ENCODE measurements around the gene ZBTB42. TPM values are rescaled to one million over a fixed set of nuclear protein-coding genes. Genes with fewer than 3 reads are reported as not detected.

The ZBTB42 gene
- total RNA-seq, 3 donors from 2014 or later = 3.5 to 11.4 (median 9.2) TPM

DNA sequence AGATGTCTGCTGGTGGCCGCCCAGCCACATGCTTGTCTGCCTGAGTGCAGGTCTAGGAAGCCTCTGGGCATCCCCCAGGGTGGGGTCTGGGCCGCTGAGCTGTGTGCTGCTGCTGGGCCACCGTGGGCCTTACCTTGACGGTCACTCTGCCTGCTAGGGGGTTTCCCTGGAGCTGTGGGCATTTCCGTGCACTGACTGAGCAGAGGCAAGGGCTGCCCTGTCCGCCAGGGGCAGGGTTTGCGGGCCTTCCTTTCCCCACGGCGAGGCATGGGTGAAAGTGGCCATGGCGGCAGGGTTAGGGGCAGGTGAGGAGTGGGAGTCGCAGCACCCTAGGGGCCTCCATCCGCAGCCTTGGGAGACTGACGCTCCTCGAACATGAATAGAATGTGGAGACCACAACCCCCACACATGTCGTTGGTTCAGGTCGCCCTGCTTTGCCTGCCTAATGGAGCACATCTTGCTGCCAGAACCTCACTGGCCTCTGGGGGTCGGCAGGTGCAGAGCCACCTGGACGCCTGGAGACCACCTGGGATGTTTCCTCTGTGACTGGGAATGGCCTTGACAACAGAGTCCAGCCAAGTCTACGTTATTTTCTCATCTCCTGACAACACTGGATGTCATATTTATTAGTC lies 2.5 kb downstream of the ZBTB42 start:
- no peak overlapping the region for H3K27ac ChIP-seq
- intact Hi-C loops (cut with DNase I; ENCODE audit: low total_unique reads) = no loop called here

DNA sequence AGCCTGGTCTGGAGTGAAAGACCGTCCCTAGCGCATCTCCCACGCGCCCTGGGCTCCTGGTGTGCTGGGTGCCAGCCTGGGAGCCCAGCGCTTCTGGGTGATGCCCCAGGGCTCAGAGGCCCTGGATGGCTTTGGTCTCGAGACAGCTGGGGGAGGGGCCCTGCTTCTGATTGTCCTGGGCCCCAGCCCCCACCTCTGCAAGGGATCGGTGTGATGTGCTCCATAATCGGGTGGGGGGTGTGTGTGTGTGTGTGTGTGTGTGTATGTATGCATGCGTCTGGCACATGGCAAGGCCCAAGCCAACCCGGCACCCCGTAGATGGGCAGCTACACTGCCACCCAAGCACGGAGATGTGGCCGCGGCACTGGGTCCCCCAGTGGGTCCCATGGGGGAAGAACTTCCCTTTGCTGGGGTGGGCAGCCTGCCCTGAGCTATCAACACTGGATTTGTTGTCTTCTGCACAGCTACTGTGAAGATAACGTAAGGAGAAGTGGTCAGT lies 3.1 kb downstream of the ZBTB42 start:
- no peaks in the 10 kb centered on the region for H3K9me3 ChIP-seq
- DNase-seq (ENCODE audit: low spot score in 2 of 2) = no peak
- no peaks in the 10 kb centered on the region for H3K36me3 ChIP-seq
- TF ChIP-seq POLR2A (IDR thresholded peaks at IDR 0.05) (no peak), POLR2AphosphoS5 (IDR thresholded peaks at IDR 0.05) (no peak)
- TF ChIP-seq, protein P1, sequence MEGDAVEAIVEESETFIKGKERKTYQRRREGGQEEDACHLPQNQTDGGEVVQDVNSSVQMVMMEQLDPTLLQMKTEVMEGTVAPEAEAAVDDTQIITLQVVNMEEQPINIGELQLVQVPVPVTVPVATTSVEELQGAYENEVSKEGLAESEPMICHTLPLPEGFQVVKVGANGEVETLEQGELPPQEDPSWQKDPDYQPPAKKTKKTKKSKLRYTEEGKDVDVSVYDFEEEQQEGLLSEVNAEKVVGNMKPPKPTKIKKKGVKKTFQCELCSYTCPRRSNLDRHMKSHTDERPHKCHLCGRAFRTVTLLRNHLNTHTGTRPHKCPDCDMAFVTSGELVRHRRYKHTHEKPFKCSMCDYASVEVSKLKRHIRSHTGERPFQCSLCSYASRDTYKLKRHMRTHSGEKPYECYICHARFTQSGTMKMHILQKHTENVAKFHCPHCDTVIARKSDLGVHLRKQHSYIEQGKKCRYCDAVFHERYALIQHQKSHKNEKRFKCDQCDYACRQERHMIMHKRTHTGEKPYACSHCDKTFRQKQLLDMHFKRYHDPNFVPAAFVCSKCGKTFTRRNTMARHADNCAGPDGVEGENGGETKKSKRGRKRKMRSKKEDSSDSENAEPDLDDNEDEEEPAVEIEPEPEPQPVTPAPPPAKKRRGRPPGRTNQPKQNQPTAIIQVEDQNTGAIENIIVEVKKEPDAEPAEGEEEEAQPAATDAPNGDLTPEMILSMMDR (IDR thresholded peaks at IDR 0.05) = no peak
- H3K27me3 ChIP-seq = no peaks in the 10 kb centered on the region
- peaks cover 6 to 10% of the 10 kb centered on the region in 2 donors for H3K4me1 ChIP-seq
- no peak overlapping the region for H3K4me3 ChIP-seq
- H3K27ac ChIP-seq = no peak overlapping the region
- intact Hi-C loops (cut with DNase I; ENCODE audit: low total_unique reads) = no loop called here

More for the DNA sequence above, 2.5 kb downstream of the ZBTB42 start:
- no peaks in the 10 kb centered on the region for H3K36me3 ChIP-seq
- H3K4me3 ChIP-seq = no peak overlapping the region
- no peak for TF ChIP-seq POLR2AphosphoS5 (IDR thresholded peaks at IDR 0.05)
- no peak for TF ChIP-seq POLR2A (IDR thresholded peaks at IDR 0.05)
- H3K27me3 ChIP-seq = no peaks in the 10 kb centered on the region
- no peaks in the 10 kb centered on the region for H3K9me3 ChIP-seq
- no peak for DNase-seq (ENCODE audit: low spot score in 2 of 2)
- peaks cover 6 to 10% of the 10 kb centered on the region in 2 donors for H3K4me1 ChIP-seq

DNA sequence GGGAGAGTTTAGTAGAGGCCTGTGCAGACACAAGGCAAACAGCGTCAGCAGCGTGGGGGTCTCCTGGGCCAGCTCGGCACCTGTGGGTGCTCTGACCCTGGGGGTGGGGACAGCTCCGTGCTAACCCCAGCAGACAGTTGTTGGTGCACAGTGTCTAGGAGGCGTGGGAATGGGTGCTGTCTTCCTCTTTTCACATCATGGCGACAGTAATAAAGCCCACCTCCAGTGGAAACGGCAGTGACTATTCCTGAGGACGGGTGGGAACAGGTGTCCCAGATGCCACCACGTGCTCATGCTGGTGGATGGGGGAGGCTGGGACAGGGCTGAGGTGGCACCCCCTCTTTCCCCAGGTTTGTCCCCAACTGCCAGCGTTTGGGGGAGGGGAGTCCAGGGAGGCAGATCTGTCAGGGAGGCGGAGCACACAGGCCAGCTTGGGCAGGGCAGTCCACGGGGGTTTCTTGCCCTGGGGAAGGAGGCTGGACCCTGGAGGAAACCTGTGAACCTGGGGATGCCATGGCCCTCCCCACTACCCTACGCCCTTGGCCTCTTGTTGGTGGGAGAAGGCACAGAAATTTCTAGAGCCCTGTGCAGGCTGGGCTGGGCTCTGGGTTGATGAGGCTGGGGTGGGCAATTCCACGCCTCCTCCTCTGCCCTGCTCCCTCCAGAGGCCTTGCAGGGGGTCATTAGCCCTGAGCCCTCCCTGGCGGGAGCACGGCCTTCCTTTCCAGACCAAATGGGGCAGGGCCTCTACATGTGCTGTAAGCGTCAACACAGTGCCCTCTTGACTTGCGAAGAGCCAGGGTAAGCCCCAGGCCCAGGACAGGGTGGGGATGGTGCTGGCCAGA lies 3.8 kb downstream of the ZBTB42 start:
- Histone ChIP-seq H3K27me3 (no peaks in the 10 kb centered on the region), H3K27ac (no peak overlapping the region), H3K36me3 (no peaks in the 10 kb centered on the region), H3K4me1 (peaks cover 6 to 10% of the 10 kb centered on the region in 2 donors), H3K4me3 (no peak overlapping the region), H3K9me3 (no peaks in the 10 kb centered on the region)
- TF ChIP-seq, protein P1 (IDR thresholded peaks at IDR 0.05) = no peak
- TF ChIP-seq POLR2A (IDR thresholded peaks at IDR 0.05) (no peak), POLR2AphosphoS5 (IDR thresholded peaks at IDR 0.05) (no peak)
- no peak for DNase-seq (ENCODE audit: low spot score in 2 of 2)
- intact Hi-C loops (cut with DNase I; ENCODE audit: low total_unique reads) = no loop called here

DNA sequence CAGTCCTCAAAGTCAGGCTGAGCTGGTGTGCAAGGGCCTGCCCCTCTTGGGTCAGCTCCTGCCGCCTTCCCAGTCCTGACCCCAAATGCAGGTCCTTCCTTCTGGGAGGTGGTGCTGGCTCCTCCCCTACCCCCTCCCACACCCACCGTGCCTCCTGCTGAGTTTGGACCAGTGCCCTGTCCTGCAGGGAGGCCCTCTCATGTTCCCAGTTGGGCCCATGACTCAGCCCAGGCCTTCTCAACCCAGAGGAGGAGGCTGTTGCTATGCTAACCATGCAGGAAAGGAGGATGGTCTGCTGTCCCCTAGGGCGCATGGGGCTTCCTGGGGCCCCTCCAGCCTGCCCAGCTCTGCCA lies 4.4 kb downstream of the ZBTB42 start:
- intact Hi-C loops (cut with DNase I; ENCODE audit: low total_unique reads) = no loop called here
- Histone ChIP-seq H3K36me3 (no peaks in the 10 kb centered on the region), H3K4me1 (peaks cover 6 to 10% of the 10 kb centered on the region in 2 donors), H3K27me3 (no peaks in the 10 kb centered on the region), H3K4me3 (no peak overlapping the region), H3K9me3 (no peaks in the 10 kb centered on the region), H3K27ac (peak overlapping the region; percentile 2 to 13)
- DNase-seq (ENCODE audit: low spot score in 2 of 2) = no peak
- TF ChIP-seq POLR2AphosphoS5 (IDR thresholded peaks at IDR 0.05) = no peak
- TF ChIP-seq, protein P1 (IDR thresholded peaks at IDR 0.05) = no peak
- no peak for TF ChIP-seq POLR2A (IDR thresholded peaks at IDR 0.05)

DNA sequence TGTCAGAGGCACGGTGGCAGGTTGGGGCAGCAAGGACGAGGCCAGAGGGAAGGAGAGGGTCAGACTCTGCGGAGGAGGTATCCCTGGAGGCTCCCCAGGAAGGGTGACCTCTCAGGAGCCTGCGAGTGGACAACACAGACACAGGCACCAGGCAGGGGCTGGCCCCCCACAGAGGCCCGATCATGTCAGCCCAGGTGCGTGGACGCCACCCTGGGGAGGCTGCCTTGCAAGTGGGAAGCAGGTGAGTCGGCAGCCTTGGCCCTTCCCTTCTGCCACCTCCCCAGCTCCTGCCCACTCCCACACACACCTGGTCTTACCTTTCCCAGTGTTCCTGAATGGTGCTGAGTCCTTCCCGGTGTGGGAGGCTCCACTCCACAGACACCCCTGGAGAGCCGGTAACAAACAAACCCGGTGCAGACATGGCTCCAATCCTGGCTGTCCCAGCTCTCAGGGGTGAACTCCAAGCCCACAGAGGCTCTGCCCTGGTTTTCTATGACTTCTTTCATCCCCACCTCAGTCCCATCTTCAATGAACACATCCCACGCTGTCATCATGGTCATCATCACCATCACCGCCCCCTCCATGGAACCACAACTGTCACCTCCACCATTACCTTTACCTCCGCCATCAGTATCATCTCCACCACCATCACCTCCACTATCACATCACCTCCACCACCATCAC lies 5.2 kb downstream of the ZBTB42 start:
- Histone ChIP-seq H3K27me3 (no peaks in the 10 kb centered on the region), H3K4me1 (peaks cover 6 to 10% of the 10 kb centered on the region in 2 donors), H3K4me3 (no peak overlapping the region), H3K27ac (peak overlapping the region; percentile 2 to 13), H3K36me3 (no peaks in the 10 kb centered on the region), H3K9me3 (no peaks in the 10 kb centered on the region)
- no peak for DNase-seq (ENCODE audit: low spot score in 2 of 2)
- intact Hi-C loops (cut with DNase I; ENCODE audit: low total_unique reads) = no loop called here
- TF ChIP-seq, protein P1 (IDR thresholded peaks at IDR 0.05) = no peak
- TF ChIP-seq POLR2A (IDR thresholded peaks at IDR 0.05) (no peak), POLR2AphosphoS5 (IDR thresholded peaks at IDR 0.05) (no peak)
